HG03108 (cell line): ENCODE measurements around the gene PAN2.
"Not testable (repeated sequence)": the region's sequence is repeated elsewhere in the genome, so short reads cannot be mapped to it uniquely, and the experiment has no call there.

ENCODE experiments used
- ATAC-seq: cut with Tn5 transposase; IDR thresholded peaks from one replicate; pipeline ENCODE4 v1.9.1; 2021; ENCODE audit warnings: moderate library complexity; ENCODE audit not compliant: unreplicated experiment

The PAN2 gene

GRCh38 chr12:56333679-56334489, at the start of gene PAN2:
PAN2 (minus strand) TSS chr12:56334000; CDS start chr12:56333094, 906 bp downstream.
- ATAC-seq = peak; percentile 94

DNA sequence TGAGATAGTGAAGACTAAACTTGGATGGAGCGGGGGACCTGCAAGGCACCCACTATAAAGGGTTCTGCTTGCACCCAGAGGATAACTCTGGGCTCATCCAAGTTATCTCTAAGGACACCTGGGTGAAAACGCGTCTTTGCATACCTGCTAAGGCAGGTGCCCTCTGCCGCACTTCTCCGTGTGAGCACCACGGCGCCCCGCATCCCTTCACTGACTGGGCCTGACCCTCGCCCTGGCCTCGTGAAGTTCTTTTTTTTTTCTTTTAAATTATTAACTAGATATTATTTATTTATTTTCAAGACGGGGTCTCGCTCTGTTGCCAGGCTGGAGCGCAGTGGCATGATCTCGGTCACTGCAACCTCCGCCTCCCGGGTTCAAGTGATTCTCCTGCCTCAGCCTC, 48.8 kb upstream of the PAN2 start:
- no peak for ATAC-seq

GRCh38 chr12:56377989-56378316, 44.2 kb upstream of the PAN2 start:
- ATAC-seq = no peak

DNA sequence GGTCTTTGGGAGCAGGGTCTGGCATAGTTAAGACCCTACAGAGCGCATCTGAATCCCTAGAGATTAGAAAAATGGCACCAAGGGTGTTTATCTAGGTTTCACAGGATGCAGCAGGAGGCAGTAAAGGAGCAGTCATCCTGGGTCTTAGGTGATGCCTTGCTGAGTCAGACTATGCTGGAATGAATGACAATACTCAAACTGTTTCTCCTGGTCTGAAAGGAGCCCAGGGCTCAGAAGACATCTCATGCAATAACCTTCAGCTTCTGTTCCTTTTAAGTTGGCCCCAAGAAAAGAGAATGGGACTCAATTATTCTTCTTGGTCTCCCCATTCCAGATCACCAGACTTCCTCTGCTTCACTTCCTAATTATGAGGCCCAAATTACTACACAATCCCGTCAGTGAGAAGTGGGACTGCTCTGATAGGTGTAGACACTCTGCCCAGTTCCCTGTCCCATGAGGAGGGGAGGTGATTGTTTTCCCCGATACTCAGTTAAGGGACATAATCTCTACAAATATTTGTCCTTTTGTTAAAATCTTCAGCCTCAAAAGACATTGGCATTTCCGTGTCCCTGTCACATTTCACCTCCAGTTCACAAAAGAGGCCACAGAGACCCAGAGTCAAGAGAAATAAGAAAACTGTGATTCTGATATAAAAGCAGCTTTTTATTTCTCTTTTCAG, 43.6 kb upstream of the PAN2 start:
- no peak for ATAC-seq

DNA sequence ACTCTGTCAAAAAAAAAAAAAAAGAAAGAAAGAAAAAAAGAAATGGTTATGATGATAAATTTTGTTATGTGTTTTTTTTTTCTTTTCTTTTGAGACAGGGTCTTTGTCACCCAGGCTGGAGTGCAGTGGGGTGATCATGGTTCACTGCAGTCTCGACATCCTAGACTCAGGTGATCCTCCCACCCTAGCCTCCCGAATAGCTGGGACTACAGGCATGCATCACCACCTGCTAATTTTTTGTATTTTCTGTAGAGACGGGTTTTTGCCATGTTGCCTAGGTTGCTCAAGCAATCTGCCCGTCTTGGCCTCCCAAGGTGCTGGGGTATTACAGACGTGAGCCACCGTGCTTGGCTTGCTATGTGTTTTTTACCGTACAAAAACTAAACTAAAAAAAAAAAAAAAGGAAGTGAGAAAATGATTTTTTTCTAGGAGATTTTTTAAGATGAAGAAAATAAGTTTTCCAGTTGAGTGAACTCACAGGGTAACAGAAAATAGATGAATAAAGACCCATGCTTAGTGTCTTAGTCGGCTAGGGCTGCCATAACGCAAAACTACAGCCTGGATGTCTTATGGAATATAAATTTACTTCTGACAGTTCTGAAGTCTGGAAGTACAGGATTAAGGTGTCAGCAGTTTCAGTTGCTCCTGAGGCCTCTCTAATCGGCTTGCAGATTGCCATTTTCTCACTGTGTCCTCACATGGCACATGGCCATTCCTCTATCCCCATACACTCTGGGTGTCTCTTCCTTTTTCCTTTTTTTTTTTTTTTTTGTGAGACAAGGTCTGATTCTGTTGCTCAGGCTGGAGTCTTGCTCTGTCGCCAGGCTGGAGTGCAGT, 42.0 kb upstream of the PAN2 start:
- ATAC-seq = peak; percentile 59

- ATAC-seq = peak; percentile 34
These were observed 41.2 kb upstream of the PAN2 start for GRCh38 chr12:56374726-56375597.

- no peak for ATAC-seq
These were observed 39.7 kb upstream of the PAN2 start for GRCh38 chr12:56373515-56373914.

DNA sequence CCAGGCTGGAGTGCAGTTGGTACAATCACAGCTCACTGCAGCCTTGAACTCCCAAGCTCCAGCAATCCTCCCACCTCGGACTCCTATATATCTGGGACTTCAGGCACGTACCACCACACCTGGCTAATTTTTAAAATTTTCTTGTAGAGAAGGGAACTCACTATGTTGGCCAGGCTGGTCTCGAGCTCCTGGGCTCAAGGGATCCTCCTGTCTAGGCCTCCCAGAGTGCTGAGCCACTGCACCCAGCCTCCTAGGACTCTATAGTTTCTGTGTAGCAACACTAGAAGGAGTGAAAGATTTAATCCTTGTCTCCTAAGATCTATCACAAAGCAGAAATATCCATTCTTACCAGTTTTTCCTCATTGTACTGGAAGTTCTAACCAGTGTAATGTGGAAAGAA, 33.1 kb upstream of the PAN2 start:
- no peak for ATAC-seq

DNA sequence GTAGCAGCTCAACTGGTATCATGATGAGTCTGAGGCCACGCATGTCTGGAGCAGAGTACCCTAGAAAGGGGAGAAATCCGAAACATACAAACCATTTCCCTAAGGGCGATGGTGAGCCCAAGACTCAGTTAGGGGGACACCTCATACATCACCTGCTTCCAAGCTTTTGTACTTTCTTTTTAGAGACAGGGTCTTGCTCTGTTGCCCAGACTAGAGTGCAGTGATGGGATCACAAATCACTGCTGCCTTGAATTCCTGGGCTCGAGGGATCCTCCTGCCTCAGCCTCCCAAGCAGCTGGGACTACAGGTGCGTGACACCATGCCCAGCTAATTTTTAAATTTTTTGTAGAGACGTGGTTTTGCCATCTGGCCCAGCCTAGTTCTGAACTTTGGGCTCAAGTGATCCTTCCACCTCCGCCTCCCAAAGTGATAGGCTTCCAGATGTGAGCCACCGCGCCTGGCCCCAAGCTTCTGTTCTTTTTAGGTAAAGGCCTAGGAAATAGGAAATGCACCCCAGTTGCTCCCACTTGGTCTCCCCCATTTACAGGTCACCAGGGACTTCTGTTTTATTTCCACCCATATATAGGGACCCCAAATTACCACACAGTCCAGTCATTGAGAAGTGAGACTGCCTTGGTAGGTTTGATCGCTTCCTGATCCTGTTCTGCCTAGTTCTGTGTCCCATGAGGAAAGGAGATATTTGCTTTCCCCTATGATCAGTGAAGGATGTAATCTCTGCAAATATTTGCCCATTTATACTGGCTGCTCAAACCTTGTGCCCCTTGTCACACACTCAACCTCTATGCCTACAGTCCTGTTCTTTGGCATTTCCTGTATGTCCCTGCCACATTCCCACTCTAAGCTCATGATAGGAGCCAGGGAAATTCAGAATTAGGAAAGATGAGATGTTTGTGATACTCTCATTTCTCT, 28.6 kb upstream of the PAN2 start, which contains the start of gene APOF:
Gene APOF, minus strand, starts transcription at position 728 of the 930 bp plus-strand sequence. Its CDS starts 112 bp downstream, at position 616.
- no peak for ATAC-seq

GRCh38 chr12:56361487-56362129, 27.8 kb upstream of the PAN2 start:
- no peak for ATAC-seq

DNA sequence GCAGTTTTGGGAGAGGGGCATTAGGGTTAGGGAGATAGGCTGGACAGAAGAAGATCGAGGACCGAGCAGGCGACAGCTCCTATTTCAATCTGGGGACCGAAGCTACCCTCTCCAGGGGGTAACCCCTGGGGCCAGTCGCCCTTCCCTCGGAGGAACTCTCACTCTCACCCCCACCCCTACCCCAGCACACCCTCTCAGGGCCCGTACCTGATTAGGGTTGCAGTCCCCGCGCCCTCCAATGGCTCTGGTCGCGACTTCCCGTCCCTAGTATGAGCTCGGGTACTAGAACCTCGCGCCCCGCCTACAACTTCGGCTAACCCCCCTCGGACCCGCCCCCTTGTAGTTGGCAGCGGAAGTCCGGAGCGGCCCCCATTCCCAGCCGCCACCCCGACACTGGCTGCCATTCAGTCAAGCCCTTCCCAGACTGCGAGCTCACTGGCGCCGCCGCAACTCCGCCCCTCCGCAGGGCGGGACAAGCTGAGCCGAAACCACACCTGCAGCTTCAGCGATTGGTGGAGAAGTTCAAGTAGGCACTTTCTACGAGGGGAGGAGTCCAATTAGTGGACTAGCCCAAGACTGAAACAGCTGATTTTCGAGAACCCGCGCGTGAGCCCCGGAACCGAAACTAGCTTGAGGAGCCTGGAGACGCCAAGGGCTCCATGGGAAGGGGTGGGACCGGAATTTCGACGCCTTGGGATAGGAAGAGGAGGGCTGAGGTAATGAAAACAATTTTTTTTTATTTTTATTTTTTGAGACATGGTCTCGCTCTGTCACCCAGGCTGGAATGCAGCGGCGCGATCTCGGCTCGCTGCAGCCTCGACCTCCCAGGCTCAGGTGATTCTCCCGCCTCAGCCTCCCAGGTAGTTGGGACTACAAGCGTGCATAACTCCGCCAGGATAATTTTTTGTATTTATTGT, 26.3 kb upstream of the PAN2 start, which contains the start of gene STAT2:
Gene STAT2, minus strand, starts transcription at position 257 of the 917 bp plus-strand sequence. CDS start 3,536 bp downstream, outside the sequence.
- peak; percentile 94 for ATAC-seq

GRCh38 chr12:56358836-56359532, 25.2 kb upstream of the PAN2 start:
- ATAC-seq = no peak

DNA sequence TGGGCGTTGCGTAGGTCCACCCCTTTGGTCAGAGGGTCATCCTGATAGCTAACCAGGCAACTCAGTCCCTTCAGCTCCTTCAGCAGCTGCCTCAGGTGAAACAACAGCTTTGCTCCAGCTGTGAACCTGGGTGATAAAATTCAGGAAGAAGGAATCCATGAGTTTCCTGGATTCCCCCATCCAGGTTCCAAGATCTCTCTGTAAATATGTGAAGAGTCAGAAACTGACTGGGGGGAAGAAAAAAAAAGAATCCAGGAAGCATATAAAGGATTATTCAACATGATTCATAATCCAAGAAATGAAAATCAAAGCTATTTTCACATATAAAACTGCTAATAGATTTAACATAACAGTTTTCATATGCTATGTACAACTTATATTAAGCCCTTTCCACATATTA, 17.5 kb upstream of the PAN2 start:
- ATAC-seq = no peak

DNA sequence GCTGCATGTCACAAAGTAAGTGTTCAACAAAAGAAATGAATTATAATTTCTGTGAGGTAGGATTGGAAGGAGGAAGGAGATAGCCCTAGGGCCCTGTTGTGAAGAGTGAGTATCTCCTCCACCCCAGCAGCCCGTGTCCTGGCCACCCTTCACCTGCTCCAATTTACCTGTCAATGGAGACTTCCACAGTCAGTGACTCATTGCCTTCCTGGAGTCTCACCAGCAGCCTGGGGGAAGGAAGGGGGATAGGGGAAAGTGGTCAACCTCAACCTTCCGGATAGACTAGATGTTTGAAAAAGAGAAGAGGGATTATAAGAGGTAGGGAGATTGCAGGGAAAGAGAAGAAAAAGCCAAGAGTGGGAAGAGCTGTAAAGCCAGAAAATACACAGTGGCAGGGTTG, 16.9 kb upstream of the PAN2 start:
- no peak for ATAC-seq

DNA sequence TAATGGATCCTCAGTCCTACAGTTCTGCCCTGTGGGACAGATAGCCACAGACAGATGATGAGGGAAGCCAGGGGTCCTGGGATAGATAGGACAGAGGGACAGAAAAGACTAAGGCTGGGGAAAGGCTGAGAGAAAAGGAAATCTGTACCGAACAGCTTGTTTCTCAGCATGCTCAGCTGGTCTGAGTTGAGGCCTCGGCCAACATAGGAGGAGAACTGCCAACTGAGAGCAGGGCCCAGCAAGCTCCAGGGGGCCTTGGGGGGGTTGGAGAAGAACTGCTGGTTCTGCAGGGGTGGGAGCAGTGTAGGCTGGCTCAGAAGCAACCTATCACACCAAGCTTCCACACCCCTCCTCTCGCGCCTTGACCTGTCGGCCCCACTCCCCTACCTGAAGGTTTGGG, 15.0 kb upstream of the PAN2 start:
- ATAC-seq = no peak

DNA sequence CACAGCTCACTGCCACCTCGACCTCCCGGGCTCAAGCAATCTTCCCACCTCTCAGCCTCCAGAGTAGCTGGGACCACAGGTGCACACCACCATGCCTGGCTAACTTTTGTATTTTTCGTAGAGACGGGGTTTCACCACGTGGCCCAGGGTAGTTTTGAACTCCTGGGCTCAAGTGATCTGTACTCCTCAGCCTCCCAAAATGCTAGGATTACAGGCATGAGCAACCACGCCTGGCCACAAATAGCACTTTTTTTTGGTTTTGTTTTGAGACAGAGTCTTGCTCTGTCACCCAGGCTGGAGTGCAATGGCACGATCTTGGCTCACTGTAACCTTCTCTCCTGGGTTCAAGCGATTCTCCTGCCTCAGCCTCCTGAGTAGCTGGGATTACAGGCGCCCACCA, 13.5 kb upstream of the PAN2 start:
- not testable (repeated sequence) for ATAC-seq

DNA sequence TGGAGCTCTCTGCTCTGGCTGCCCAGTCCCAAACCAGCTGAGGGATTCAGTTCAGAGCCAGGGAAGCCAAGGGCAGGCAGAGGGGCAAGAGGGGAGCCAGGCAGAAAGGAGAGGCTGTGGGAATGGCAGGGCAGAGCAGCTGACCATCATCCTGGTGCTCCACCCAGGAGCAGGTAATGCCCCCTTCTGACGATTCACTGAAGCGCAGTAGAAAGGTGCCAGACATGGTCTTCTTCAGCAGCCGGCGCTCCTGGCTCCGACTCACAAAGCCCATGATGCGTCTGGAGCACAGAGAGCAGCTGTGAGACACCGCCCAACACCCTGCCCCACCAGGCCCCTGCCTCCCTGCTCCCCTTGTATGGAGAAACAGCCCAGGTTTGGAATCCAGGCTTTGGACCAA, 12.9 kb upstream of the PAN2 start:
- no peak for ATAC-seq
